NCI-H345 treated with DMSO at 0.1 percent for 48 hours (cell line): ENCODE results near the gene PUM2.
"Not testable (repeated sequence)": the region's sequence is repeated elsewhere in the genome, so short reads cannot be mapped to it uniquely, and the experiment has no call there.

ENCODE experiments used
- DNase-seq: peaks from one replicate; lab custom pipeline; 2025; ENCODE audit not compliant: unreplicated experiment; lab: John Stamatoyannopoulos, UW

The PUM2 gene

GRCh38 chr2:20299113-20299512 lies 51.5 kb downstream of the PUM2 start:
- no peak for DNase-seq

GRCh38 chr2:20294231-20294630 lies 56.4 kb downstream of the PUM2 start:
- DNase-seq: no peak

- no peak for DNase-seq
These were observed 57.7 kb downstream of the PUM2 start for GRCh38 chr2:20292984-20293383.

GRCh38 chr2:20291846-20292408 lies 58.7 kb downstream of the PUM2 start:
- DNase-seq: no peak

- peak; percentile 22 for DNase-seq
These were observed 59.5 kb downstream of the PUM2 start for GRCh38 chr2:20291106-20291564.

- no peak for DNase-seq
These were observed 61.9 kb downstream of the PUM2 start for GRCh38 chr2:20288642-20289340.

GRCh38 chr2:20282916-20283592 lies 67.6 kb downstream of the PUM2 start:
- DNase-seq: no peak

- DNase-seq: no peak
These were observed 68.8 kb downstream of the PUM2 start for GRCh38 chr2:20281876-20282275.

GRCh38 chr2:20273042-20273441 lies 77.6 kb downstream of the PUM2 start:
- no peak for DNase-seq

GRCh38 chr2:20268317-20268716 lies 82.3 kb downstream of the PUM2 start:
- not testable (repeated sequence) for DNase-seq

GRCh38 chr2:20267529-20267928 lies 83.1 kb downstream of the PUM2 start:
- no peak for DNase-seq

- DNase-seq: no peak
These were observed 86.0 kb downstream of the PUM2 start for GRCh38 chr2:20264629-20265028.

GRCh38 chr2:20257411-20257810 lies 93.2 kb downstream of the PUM2 start:
- DNase-seq: no peak

- no peak for DNase-seq
These were observed 95.9 kb downstream of the PUM2 start for GRCh38 chr2:20254731-20255130.

GRCh38 chr2:20250436-20250835 lies 100.2 kb downstream of the PUM2 start:
- no peak for DNase-seq

- DNase-seq: no peak
These were observed 101.5 kb downstream of the PUM2 start for GRCh38 chr2:20249170-20249569.

GRCh38 chr2:20247084-20247483 lies 103.6 kb downstream of the PUM2 start:
- DNase-seq: no peak

GRCh38 chr2:20243637-20244036 lies 107.0 kb downstream of the PUM2 start:
- not testable (repeated sequence) for DNase-seq

GRCh38 chr2:20242727-20243377 lies 107.8 kb downstream of the PUM2 start:
- peak; percentile 30 for DNase-seq

GRCh38 chr2:20241973-20242726 lies 108.5 kb downstream of the PUM2 start:
- no peak for DNase-seq

GRCh38 chr2:20240291-20240690 lies 110.4 kb downstream of the PUM2 start:
- DNase-seq: not testable (repeated sequence)
